NCI-H748 (cell line): ENCODE results near the gene HMOX2.
A peak's percentile ranks its signal among the peaks of the same experiment; 100 is the strongest.

Experiments used
- DNase-seq: peaks from one replicate; lab custom pipeline; 2025; ENCODE audit not compliant: unreplicated experiment; lab: John Stamatoyannopoulos, UW

The HMOX2 gene, protein sequence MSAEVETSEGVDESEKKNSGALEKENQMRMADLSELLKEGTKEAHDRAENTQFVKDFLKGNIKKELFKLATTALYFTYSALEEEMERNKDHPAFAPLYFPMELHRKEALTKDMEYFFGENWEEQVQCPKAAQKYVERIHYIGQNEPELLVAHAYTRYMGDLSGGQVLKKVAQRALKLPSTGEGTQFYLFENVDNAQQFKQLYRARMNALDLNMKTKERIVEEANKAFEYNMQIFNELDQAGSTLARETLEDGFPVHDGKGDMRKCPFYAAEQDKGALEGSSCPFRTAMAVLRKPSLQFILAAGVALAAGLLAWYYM

DNA sequence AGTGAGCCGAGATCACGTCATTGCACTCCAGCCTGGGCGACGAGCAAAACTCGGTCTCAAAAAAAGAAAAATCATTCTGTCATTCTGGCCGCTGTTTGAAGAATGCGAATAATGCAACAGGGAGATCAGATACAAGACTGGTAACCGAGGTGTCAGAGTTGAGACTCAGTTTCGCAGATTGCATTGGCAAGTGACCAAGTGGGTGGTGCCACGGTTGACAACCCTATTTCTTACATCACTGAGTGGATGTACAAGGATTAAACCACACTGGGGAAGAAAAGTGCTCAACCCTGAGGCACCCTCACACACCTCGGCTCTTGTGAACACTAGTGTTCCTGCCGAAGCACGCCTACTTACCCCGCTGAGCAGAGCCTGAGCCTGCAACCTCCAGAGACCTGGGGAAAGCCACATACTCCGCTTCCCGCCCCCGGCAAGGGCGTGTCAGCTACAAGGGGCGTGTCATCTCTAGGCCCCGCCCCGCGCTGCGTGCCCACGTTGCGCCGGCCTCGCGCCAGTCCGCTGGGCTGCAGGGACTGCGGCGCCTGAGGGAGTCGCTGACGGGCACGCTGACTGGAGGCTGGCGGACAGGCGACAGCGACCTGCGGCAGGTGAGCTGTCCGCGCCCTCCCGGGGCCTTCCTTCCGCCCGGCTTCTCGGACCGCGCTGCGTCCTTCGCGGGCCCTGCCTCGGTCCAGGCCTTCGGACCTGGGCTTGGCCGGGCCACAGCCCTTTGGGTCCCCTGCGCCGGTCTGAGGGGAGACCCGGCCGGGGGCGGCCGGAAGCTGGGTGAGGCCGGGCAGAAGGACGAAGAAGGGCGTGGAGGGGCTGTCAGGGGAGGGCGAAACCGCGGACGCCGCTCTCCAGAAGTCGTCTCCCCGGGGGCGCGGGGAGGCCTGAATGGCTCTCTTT is at the start of gene HMOX2:
Gene HMOX2 (plus strand): TSS at position 519 of the 909 bp plus-strand sequence. CDS start 29,127 bp downstream, outside the sequence.
- peak; percentile 90 for DNase-seq

DNA sequence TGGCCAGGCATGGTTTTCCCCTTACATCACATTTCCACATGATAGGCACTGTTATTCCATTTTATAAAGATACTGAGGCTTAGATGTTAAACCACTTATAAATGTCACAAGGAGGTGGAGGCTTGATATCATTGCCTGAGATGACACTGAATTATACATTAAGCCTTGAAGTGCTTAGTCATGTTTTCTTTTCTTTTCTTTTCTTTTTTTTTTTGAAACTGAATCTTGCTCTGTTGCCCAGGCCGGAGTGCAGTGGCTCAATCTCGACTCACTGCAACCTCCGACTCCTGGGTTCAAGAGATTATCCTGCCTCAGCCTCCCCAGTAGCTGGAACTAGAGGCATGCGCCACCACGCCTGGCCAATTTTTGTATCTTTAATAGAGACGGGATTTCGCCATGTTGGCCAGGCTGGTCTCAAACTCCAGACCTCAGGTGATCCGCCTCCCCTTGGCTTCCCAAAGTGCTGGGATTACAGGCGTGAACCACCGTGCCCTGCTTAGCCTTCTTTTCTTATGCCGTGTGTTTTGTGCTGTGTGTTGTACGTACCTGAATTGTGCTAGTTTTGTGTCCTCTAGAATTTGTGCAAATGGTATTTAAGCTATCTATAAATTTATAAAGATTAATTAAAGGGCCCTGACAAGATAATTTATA is 49.4 kb upstream of the HMOX2 start:
- no peak for DNase-seq

DNA sequence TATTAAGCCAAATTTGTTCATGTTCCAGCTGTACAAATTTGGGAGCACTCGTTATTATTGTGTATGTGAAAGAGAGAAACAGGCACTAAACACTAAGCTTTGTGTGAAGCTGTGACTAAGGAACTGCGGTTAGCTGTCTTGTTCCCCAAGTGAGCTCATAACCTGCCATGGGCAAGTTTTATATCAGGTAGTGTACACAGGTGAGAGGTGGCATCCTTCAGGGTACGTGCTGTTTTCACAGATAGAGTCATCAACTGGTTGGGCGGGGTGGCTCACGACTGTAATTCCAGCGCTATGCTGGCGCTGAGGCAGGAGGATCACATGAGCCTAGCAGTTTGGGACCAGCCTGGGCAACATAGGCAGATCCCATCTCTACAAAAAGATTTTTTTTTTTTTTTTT is 47.7 kb upstream of the HMOX2 start:
- DNase-seq = no peak

DNA sequence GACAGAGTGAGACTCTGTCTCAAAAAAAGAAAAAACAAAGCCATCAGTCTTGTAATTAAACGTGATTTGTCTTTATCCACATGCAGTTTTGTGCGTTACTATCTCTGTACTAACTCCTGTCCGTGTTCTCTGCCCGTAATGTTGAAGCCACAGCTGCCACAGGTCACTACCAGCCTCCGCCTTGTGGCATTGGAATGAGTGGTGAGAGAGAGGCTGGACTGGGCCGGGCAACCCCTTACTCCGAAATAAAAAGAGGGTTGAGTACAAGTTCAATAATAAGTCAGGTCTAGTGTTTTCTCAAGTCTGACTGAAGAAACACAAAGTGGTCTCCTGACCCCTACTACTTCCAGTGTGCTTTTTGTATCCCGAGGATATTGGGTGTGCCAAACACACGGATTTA is 45.2 kb upstream of the HMOX2 start:
- DNase-seq = no peak

DNA sequence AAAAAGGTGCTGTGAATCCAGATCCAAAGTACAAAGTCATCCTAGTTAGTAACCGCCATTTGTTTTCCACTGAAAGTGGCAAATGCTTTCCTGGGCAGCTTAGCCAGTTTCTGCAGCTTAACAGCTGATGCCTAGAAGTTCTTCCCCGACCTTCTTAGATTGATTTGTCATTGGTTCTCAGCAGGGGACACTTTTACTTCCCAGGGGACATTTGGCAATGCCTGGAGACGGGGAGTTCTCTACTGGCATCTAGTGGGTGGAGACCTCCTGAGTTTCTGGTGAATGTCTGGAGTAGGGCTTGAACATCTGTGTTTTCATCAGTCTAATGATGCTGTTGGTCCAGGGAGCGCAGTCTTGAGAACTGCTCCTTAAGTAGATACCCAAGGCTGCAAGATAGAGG is 43.0 kb upstream of the HMOX2 start:
- no peak for DNase-seq

DNA sequence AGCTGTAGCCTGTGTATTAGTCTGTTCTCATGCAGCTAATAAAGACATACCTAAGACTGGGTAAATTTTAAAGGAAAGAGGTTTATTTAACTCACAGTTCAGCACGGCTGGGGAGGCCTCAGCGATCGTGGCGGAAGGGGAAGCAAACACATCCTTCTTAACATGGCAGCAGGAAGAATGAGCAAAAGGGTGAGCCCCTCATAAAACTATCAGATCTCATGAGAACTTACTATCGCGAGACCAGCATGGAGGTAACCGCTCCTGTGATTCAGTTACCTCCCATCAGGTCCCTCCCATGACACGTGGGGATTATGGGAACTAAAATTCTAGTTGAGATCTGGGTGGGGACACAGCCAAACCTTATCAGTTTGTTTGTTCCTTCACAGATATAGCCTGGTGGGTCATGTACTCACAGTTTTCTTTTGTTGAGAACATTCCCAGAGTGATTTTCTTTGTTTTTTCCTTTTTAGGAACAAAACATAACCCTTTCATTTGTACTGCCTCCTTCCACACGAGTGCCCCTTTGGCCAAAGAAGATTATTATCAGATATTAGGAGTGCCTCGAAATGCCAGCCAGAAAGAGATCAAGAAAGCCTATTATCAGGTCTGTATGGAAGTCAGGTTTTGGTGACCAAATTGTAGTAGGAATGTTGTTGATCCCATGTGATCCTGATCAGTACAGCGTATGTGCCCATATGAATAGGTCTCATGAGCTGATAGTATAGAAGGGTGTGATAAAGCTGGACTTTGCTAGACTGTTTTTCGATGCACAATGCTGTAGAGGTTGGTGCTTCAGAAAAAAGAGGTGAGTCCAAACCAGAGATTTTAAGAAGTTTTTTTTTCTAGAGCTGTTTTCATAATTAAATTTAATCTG is 42.0 kb upstream of the HMOX2 start:
- DNase-seq = no peak

DNA sequence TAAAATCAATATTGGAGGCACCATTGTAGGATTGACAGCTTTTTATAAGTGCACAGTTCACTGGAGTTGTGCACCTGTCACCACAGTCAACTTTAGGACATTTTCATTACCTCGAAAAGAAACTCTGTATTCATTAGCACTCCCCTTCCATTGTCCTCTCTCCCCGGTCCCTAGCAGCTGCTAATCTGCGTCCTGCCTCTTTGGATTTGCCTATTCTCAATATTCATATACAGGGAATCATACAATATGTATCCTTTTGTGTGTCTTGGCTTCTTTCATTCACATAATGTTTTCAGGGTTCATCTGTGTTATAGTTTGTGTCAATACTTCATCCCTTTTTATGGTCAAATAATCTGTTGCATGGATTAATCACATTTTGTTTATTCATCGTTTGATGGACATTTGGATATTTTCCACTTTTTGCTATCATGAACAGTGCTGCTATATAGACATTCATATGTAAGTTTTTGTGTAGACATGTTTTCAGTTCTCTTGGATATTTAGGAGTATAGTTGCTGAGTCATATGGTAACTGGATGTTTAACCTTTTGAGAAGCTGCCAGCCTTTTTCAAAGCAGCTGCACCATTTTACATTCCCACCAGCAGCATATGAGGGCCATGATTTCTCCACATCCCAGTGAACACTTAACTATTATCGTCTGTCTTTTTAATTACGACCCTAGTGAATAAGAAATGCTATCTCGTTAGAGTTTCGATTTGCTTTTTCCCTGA is 40.7 kb upstream of the HMOX2 start:
- no peak for DNase-seq

DNA sequence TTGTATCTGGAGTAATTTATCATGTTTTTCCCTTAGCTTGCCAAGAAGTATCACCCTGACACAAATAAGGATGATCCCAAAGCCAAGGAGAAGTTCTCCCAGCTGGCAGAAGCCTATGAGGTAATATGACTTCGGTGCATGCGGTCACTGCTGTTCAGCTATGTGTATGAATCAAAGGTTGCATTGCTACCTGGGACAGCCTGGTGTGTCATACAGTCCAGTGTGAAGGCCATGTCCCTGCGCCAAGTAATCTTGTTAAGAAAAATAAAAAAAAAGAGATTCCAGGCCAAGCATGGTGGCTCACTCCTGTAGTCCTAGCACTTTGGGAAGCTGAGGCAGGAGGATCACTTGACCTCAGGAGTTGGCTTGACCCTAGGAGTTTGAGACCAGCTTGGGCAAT is 38.8 kb upstream of the HMOX2 start:
- no peak for DNase-seq

DNA sequence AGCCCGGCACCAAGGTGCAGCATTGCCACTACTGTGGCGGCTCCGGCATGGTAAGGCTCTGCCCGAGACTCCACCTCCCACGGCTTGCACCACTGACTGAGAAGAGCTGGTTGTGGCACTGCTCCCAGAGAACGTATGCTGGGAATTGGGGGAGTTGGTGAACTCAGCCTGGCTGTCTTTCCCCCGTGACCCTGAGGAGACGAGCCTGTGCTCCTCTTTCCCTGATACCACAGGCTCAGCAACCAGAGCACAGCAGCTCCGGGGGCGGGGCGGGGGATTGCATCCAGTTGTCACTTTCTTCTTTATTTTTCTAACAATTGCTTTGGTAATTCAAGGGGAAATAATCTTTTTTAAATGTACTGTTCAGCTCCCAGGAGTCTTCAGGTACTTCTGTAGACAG is 33.8 kb upstream of the HMOX2 start:
- DNase-seq = no peak

DNA sequence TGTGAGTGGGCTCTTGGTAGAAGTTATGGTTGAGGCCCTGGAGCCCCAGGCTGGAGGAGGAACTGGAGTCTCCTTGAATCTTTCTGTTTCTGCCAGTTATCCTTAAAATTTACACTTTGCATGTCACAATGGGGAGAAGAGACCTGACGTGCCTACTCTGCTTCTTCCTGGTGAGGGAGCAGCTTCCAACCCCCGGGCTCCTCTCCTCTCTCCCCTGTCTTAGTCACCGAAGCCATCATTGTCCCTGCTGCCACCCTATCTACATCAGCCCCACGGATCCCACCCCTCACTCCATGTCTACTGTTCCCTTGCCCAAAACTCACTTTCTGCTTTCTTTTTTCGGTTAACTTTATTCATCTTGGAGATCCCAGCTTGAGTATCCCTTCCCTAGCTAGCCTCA is 32.9 kb upstream of the HMOX2 start:
- no peak for DNase-seq

DNA sequence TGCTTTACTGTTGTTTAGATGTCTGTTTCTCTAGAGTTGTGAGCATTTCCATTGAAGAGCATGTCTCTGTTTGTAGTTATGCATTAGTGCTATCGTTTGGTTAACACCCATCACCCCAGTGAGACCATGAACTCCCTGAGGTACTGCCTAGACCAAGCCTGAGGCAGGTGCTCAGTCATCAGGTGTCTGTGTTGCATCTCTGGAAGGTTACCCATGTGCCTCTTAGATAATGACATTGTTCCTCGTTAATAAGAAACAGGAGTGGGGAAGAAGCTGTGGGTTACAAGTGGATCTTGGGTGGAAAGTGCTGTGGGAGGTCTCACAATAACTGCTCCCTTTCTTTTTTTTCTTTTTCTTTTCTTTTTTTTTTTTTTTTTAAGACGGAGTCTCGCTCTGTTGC is 32.2 kb upstream of the HMOX2 start:
- DNase-seq = no peak

DNA sequence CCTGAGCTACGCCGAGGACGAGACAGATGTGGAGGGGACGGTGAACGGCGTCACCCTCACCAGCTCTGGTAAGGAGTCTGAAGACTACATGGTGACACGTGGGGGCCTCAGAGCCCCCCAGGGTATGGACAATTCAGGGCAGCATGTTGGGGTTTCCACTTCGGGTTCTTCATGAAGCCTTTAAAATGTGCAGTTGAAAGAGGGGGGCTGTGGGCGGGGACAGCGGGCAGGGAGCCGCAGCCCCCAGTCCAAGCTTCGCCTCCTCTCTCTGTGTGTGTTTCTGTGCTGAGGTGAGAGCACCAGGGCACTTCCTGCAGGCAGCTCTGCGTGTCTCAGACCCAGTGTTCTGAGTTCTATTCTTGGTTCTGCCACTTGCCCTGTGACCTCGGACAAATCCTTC is 25.8 kb upstream of the HMOX2 start:
- DNase-seq = no peak

DNA sequence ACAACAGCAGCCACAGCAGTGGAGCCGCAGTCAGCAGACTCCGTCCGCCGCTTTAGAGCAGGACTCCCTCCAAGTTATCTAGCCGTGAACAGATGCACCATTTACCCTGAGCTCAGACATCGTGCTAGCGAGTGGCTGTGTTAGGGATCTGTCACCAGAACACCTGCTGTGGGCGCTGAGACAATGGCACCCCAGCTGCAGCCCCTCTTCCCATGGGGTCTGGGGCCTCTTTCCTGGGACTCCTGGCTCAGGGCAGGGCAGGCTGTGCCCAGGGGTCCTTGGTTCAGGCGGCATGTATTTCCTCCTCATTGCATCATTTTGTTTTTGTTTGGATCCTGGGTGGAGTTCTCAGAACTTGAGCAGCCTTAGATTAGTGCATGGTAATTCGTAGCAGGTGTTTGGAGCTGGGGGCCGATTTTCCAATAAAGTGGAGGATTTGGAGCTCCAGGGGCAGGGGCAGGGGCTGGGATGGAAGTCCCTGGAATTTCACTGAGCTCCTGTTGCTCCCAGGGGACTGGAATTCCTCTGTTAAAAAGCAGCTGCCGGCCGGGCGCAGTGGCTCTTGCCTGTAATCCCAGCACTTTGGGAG is 25.2 kb upstream of the HMOX2 start:
- no peak for DNase-seq

DNA sequence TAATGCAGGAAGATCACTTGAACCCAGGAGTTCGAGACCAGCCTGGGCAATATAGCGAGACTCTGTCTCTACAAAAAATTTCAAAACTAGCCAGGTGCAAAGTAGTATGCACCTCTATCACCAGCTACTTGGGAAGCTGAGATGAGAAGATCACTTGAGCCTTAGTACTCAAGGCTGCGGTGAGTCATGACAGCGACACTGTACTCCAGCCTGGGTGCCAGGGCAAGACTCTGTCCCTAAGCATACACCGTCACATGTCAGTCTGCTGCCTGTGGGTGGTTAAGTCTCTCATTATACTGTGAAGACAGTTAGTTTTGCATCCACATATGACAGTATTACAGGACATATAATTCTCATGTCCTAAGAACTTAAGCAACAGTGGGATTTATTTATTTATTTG is 23.5 kb upstream of the HMOX2 start:
- DNase-seq = no peak

DNA sequence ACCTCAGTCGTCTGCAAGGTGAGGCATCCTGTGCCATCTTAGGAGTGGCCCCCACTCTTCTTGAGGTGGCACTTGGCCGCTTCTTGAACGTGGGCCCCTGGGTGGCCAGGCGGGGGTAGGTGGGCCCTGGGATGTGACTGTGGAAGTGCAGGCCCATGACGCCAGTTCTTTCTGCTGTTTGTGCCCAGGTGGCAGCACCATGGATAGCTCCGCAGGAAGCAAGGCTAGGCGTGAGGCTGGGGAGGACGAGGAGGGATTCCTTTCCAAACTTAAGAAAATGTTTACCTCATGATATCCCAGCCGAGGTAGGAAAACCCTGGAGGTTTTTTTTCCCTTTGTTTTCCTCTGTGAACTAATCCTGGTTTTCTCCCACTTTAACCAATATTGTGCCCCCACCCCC is 21.6 kb upstream of the HMOX2 start:
- DNase-seq = no peak

DNA sequence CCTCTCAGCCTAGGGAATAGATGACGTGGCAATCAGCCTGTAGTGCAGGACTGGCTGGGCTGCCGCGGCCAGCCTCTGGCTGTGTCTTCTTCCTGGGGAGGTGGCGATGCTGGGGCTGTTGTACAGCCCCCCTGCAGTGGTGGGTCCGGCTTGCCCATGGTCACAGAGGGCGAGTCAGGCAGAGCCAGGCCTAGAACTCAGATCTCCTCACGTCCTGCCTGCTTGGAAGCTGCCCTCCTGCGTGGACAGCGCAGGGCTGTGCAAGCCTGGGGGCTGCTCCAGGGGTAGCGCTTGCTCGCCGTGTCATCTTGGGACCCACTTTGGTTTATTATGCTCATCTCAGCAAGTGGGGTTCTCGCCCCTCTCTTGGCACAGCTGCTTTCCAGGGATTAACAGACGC is 21.1 kb upstream of the HMOX2 start:
- no peak for DNase-seq

DNA sequence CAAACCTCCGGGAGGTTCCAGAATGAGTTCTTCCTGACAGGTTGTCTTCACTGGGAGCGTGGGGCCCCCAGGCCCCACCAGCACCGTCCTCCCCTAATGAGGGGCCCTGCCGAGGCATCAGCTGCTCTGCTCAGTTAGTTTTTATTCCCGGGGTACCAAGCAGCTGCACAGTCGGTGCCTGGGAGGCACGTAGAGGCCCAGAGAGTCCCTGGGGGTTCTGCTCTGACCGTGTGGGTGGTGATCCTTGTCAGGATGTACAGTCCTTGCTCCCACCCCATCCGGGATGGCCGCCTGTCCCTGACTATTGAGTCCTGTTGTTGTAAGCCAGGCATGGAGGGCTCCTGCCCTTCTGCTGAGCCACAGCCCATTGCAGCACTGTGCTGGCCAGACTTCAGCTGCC is 20.2 kb upstream of the HMOX2 start:
- no peak for DNase-seq

DNA sequence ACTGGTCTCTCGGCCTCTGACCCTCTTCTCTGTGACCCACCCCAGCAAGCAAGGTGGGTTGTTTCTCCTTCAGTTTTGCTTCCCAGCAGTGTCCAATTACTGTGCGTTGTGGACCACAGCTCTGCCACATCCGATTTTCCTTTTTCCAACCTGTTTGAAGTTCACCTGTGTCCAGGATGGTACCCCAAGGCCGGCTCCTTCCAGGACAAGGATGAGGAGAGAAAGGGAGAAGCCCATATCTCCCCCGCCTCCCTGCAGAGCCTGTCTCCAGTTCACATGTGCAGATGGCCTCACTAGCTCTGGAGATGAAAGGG is 15.3 kb upstream of the HMOX2 start:
- no peak for DNase-seq

DNA sequence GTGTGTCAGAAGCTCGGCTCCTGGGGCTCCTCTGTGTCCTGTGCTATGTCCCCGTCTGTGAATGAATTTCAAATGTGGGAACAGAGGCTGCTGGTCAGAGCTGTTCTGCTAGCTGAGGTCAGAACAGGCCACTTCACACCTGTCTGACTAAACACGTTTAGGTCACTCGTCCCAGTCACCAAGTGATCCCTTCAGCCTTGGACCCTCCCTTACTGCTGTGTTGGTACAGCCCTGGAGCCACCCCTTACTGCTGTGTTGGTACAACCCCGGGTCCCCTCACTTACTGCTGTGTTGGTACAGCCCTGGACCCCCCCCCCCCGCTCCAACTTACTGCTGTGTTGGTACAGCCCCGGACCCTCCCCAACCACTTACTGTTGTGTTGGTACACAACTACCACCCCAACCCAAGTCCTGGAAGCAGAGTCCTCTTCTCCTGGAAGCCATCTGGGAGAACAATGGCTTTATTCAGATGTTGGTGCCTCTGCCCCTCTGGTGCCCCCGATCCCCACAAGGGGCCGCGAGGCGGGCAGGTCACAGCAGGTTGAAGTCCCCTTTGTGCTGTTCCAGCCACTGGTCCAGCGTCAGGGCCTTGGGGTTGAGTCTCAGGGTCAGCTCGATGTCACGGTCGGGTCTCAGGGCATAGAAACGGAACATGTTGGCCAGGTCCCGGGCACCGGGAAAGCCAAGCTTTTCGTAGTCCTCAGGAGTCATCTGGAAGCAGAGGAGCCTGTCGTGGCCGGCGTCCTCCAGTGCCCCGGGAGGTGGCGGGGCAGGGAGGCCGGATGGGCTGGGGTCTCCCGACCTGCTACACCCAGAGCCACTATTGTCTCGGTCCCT is 14.7 kb upstream of the HMOX2 start:
- no peak for DNase-seq
